GM10248 (cell line): ENCODE results near the gene SPEN.

Source experiments
- CTCF ChIA-PET: fragments of 300-600 bp; sonication (Branson Sonifier 250); formaldehyde crosslinking; extraction: SDS; loops from one replicate; lab custom pipeline; 2021; ENCODE audit warnings: antibody characterized with exemption; lab: Yijun Ruan, JAX
- POLR2A ChIA-PET: fragments of 350-650 bp; sonication (Branson Sonifier 250); formaldehyde crosslinking; extraction: SDS; loops from one replicate; lab custom pipeline; 2020; ENCODE audit warnings: antibody characterized with exemption; lab: Yijun Ruan, JAX
- DNase-seq: peaks from one replicate; pipeline ENCODE4 v3.0.0; 2012; ENCODE audit errors: extremely low spot score
- CTCF ChIP-seq: IDR thresholded peaks from 2 replicates; pipeline ENCODE4 v1.5.1; 2012; ENCODE audit warnings: mild to moderate bottlenecking, low read depth; ENCODE audit errors: extremely low read depth, missing control alignments, control extremely low read depth

SPEN gene

GRCh38 chr1:15955552-15955951 lies 108.0 kb downstream of the SPEN start:
- ChIA-PET CTCF (no interaction called here), POLR2A (no interaction called here)
- TF ChIP-seq CTCF: no peak
- no peak for DNase-seq

GRCh38 chr1:15956150-15956549 lies 108.6 kb downstream of the SPEN start:
- DNase-seq: no peak
- POLR2A ChIA-PET: no interaction called here
- CTCF ChIA-PET: interaction anchor here (0.7 kb wide), 1 partner anchor 104 kb away, joined by 3 read pairs; no protein-coding TSS in a partner anchor
- no peak for TF ChIP-seq CTCF

- POLR2A ChIA-PET: interaction anchor here (0.6 kb wide), 1 partner anchor 127 kb away, joined by 4 read pairs; no protein-coding TSS in a partner anchor
- CTCF ChIA-PET: interaction anchor here (1.1 to 1.8 kb wide), 2 partner anchors 37 to 113 kb away, joined by 3 read pairs; no protein-coding TSS in a partner anchor
- DNase-seq: no peak
- TF ChIP-seq CTCF: no peak
Observed at GRCh38 chr1:15957221-15958095, 110.0 kb downstream of the SPEN start.

GRCh38 chr1:15958111-15958510 lies 110.6 kb downstream of the SPEN start:
- ChIA-PET CTCF (interaction anchor here (1.1 to 1.8 kb wide), 2 partner anchors 38 to 113 kb away, joined by 3 read pairs; no protein-coding TSS in a partner anchor), POLR2A (no interaction called here)
- DNase-seq: no peak
- TF ChIP-seq CTCF: no peak

GRCh38 chr1:15958793-15959192 lies 111.3 kb downstream of the SPEN start:
- CTCF ChIA-PET: interaction anchor here (1.0 to 1.9 kb wide), 5 partner anchors 10 to 143 kb away, joined by 3 to 9 read pairs (median 5); no protein-coding TSS in a partner anchor
- POLR2A ChIA-PET: no interaction called here

More at GRCh38 chr1:15958793-15959192, 111.3 kb downstream of the SPEN start:
- no peak for TF ChIP-seq CTCF
- no peak for DNase-seq
